Endodermal cell (in vitro differentiated cells): ENCODE measurements around the gene PHGDH. TPM values are rescaled to one million over a fixed set of nuclear protein-coding genes. Genes with fewer than 3 reads are reported as not detected.

Experiments
- DNase-seq: peaks from one replicate; pipeline ENCODE4 v3.0.0-alpha.2; 2017
- H3K27ac ChIP-seq: 2 replicates; pipeline ENCODE4 v1.5.1; 2013; ENCODE audit warnings: mild to moderate bottlenecking, low read depth, low read length, moderate library complexity
- H3K27me3 ChIP-seq: 2 replicates; pipeline ENCODE4 v1.6.1; 2013; ENCODE audit warnings: mild to moderate bottlenecking, low read length, moderate library complexity; ENCODE audit not compliant: insufficient read depth, control insufficient read depth, poor library complexity, severe bottlenecking
- H3K36me3 ChIP-seq: 2 replicates; pipeline ENCODE4 v1.7.0; 2013; ENCODE audit warnings: mild to moderate bottlenecking, low read length, moderate library complexity; ENCODE audit not compliant: control insufficient read depth, insufficient read depth
- H3K4me1 ChIP-seq: one replicate; pipeline ENCODE4 v1.7.0; 2013; ENCODE audit warnings: low read length; ENCODE audit not compliant: control insufficient read depth, insufficient read depth
- H3K4me3 ChIP-seq: 2 replicates; pipeline ENCODE4 v1.5.1; 2013; ENCODE audit warnings: mild to moderate bottlenecking, low read length, moderate library complexity
- H3K9ac ChIP-seq: 2 replicates; pipeline ENCODE4 v1.6.1; 2013; ENCODE audit warnings: mild to moderate bottlenecking, low read length, moderate library complexity; ENCODE audit not compliant: poor library complexity, severe bottlenecking; ENCODE audit errors: extremely low read depth
- H3K9me3 ChIP-seq: 2 replicates; pipeline ENCODE4 v1.6.1; 2013; ENCODE audit warnings: mild to moderate bottlenecking, low read length, moderate library complexity; ENCODE audit not compliant: control insufficient read depth
- H3K27ac Mint-ChIP-seq: 2 replicates; pipeline ENCODE4 v1.8.0; 2020; ENCODE audit warnings: mixed read lengths
- H3K27me3 Mint-ChIP-seq: 2 replicates; pipeline ENCODE4 v1.8.0; 2021; ENCODE audit warnings: mild to moderate bottlenecking, mixed read lengths; ENCODE audit not compliant: insufficient read depth
- H3K36me3 Mint-ChIP-seq: 2 replicates; pipeline ENCODE4 v1.8.0; 2020; ENCODE audit warnings: low read depth, mixed read lengths
- H3K4me1 Mint-ChIP-seq: 2 replicates; pipeline ENCODE4 v1.8.0; 2020; ENCODE audit warnings: mixed read lengths
- H3K4me3 Mint-ChIP-seq: 2 replicates; pipeline ENCODE4 v1.8.0; 2020; ENCODE audit warnings: mild to moderate bottlenecking, moderate library complexity, mixed read lengths
- H3K9me3 Mint-ChIP-seq: 2 replicates; pipeline ENCODE4 v1.8.0; 2020; ENCODE audit warnings: mild to moderate bottlenecking, mixed read lengths
- WGBS, 2 experiments: methylation state at CpG; one replicate each; pipeline versions ENCODE4 v1.1.5 to v1.1.7; 2013; ENCODE audit warnings: missing lambda C conversion rate in 2 of 2, mixed read lengths in 1 of 2; ENCODE audit not compliant: insufficient coverage in 1 of 2, insufficient read length in 1 of 2; 5-methylcytosine and 5-hydroxymethylcytosine counted together
- total RNA-seq, 2 donors: library from RNA; stranded (reverse); fragmentation: NEBNext Ultra II Directional in 1 of 2; extraction: Animal tissue kit (Norgen Biotek cat#: 25700) in 1 of 2; gene quantifications; 2 replicates in 1 of 2; 3 replicates in 1 of 2; pipeline ENCODE4 v1.2.1, GENCODE V29; 2021
- TF ChIP-seq, protein P1 (sequence below): fragments of 200-600 bp; sonication (generic); conservative IDR thresholded peaks from 2 replicates; pipeline ENCODE4 v1.5.0; 2021; ENCODE audit warnings: antibody characterized with exemption, mild to moderate bottlenecking

The PHGDH gene
- total RNA-seq, 2 donors from 2014 or later, result 156 to 176 TPM

DNA sequence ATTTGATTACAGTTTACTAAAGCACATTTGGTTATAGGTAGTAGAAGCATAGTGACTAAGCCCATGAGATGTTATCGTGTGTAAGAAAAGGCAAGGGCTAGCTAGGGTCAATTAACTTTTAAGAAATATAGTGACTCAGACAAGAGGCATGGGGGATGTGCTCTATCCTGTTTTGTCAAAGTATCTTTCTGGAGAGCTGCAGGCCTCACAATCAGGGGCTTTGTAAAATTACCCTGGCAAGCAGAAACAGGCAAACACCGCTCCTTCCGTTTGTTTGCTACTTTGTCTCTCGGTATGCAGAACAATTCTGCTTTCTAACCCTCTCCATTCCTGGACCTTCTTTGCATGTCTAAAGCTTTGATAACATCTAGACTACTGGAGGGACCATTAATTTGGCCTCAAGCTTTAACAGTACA is 37.6 kb upstream of the PHGDH start:
- Histone ChIP-seq H3K9me3 (no peaks in the 10 kb centered on the region), H3K4me1 (peaks cover 10% of the 10 kb centered on the region), H3K27me3 (no peaks in the 10 kb centered on the region), H3K4me3 (no peak overlapping the region), H3K27ac (peak overlapping the region; percentile 3), H3K9ac (no peak overlapping the region), H3K36me3 (no peaks in the 10 kb centered on the region)
- H3K9me3 Mint-ChIP-seq, result no peaks in the 10 kb centered on the region
- peak overlapping the region; percentile 77 for H3K27ac Mint-ChIP-seq
- no peak overlapping the region for H3K4me3 Mint-ChIP-seq
- no peak for DNase-seq
- no peaks in the 10 kb centered on the region for H3K27me3 Mint-ChIP-seq
- H3K36me3 Mint-ChIP-seq, result no peaks in the 10 kb centered on the region
- H3K4me1 Mint-ChIP-seq, result peaks cover 22% of the 10 kb centered on the region
- TF ChIP-seq, protein P1, sequence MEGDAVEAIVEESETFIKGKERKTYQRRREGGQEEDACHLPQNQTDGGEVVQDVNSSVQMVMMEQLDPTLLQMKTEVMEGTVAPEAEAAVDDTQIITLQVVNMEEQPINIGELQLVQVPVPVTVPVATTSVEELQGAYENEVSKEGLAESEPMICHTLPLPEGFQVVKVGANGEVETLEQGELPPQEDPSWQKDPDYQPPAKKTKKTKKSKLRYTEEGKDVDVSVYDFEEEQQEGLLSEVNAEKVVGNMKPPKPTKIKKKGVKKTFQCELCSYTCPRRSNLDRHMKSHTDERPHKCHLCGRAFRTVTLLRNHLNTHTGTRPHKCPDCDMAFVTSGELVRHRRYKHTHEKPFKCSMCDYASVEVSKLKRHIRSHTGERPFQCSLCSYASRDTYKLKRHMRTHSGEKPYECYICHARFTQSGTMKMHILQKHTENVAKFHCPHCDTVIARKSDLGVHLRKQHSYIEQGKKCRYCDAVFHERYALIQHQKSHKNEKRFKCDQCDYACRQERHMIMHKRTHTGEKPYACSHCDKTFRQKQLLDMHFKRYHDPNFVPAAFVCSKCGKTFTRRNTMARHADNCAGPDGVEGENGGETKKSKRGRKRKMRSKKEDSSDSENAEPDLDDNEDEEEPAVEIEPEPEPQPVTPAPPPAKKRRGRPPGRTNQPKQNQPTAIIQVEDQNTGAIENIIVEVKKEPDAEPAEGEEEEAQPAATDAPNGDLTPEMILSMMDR, result no peak
- WGBS, 2 experiments, result 55 to 59% methylated on average over 2 to 4 of the region's 4 CpGs

DNA sequence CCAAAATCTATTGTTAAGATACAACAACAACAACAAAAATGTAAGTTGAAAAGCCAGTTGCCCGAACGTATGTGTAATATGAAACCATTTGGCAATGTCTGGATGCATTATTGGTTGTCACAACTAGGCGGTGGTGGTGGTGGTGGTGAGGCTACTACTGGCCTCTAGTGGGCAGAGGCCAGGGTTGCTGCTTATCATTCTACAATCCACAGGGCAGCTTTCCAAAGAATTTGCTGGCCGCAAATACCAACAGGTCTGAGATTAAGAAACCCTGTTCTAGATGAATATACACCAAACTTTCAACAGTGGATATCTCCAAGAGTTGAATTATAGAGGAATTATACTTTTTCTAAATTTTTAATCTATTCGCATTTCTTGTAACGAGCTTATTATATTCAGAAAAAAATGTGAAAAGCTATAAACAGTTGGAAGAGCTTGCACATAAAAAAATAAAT is 36.9 kb upstream of the PHGDH start:
- WGBS, 2 experiments, result 80% methylated on average over 1 of the region's 6 CpGs; no CpG with 5 or more reads in 1 of the 2 experiments
- no peak overlapping the region for H3K4me3 ChIP-seq
- H3K36me3 Mint-ChIP-seq, result no peaks in the 10 kb centered on the region
- H3K27me3 Mint-ChIP-seq, result no peaks in the 10 kb centered on the region
- H3K36me3 ChIP-seq, result no peaks in the 10 kb centered on the region
- H3K4me1 ChIP-seq, result peaks cover 10% of the 10 kb centered on the region
- peak overlapping the region; percentile 52 for H3K4me3 Mint-ChIP-seq
- no peak for DNase-seq
- no peaks in the 10 kb centered on the region for H3K27me3 ChIP-seq
- no peaks in the 10 kb centered on the region for H3K9me3 Mint-ChIP-seq
- H3K27ac Mint-ChIP-seq, result no peak overlapping the region
- H3K4me1 Mint-ChIP-seq, result peaks cover 30% of the 10 kb centered on the region
- no peaks in the 10 kb centered on the region for H3K9me3 ChIP-seq
- TF ChIP-seq, protein P1, result no peak
- no peak overlapping the region for H3K9ac ChIP-seq
- no peak overlapping the region for H3K27ac ChIP-seq

DNA sequence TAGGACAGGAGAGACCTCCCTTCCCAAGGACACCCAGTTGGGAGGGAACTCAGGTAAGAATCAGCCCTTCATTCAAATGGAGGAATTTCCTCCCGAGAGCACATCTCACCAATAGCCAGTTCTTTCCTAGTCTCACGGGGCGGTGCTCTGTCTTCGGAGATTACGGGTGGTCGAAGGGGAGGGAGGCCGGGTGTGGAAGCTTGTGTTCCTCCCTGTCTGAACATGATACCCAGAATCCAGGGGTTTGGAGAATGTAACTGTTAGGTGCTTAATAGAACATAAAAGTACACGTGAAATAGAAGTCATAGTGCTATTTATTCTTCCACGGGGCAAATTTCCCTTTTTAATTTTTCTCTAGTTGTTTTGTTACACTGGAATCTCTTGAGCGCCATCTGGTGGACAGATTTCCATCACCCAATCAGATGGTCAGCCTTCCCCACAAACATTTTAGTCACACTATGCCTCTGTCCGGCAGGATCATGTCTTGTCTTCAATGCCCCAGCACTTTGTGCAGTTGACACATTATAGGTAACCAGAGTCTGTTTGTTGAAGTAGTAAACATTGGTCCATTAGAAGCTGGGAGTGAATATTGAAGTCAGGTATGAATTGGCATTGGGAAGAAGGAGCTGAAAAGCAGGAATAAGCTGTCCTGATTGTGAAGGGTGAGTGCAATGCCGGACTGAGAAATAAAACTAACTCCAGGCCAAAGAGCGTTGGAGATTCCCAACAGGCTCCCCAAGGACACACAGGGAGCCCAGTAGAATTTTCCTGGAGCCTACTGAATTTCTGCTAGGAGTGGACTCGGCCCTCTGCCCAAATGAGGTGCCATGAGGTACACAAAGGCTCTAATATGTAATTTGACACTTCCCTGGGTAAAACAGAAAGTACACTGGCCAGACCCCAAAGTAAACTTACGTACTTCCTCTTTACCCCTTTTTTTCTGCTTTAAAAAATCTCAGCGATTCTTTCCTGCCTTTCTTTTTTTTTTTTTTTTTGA is 36.1 kb upstream of the PHGDH start:
- 47 to 58% methylated on average over 9 to 16 of the region's 16 CpGs for WGBS, 2 experiments
- Histone ChIP-seq H3K9ac (no peak overlapping the region), H3K27me3 (no peaks in the 10 kb centered on the region), H3K4me1 (peaks cover 10% of the 10 kb centered on the region), H3K36me3 (no peaks in the 10 kb centered on the region), H3K4me3 (peak overlapping the region; percentile 30), H3K9me3 (no peaks in the 10 kb centered on the region), H3K27ac (no peak overlapping the region)
- H3K36me3 Mint-ChIP-seq, result no peaks in the 10 kb centered on the region
- H3K27ac Mint-ChIP-seq, result peak overlapping the region; percentile 83
- H3K4me1 Mint-ChIP-seq, result peaks cover 31% of the 10 kb centered on the region
- H3K4me3 Mint-ChIP-seq, result peak overlapping the region; percentile 52
- H3K27me3 Mint-ChIP-seq, result no peaks in the 10 kb centered on the region
- TF ChIP-seq, protein P1, result peak; percentile 95
- H3K9me3 Mint-ChIP-seq, result no peaks in the 10 kb centered on the region
- peak; percentile 92 for DNase-seq
